Kidney tubule cell (primary cell): Measurements from ENCODE around the gene IRF4.

Source experiments
- DNase-seq: peaks from one replicate; pipeline ENCODE4 v3.0.0-alpha.2; 2018; ENCODE audit warnings: low spot score

Gene IRF4

GRCh38 chr6:398558-399078 lies 7.1 kb downstream of the IRF4 start:
- no peak for DNase-seq

DNA sequence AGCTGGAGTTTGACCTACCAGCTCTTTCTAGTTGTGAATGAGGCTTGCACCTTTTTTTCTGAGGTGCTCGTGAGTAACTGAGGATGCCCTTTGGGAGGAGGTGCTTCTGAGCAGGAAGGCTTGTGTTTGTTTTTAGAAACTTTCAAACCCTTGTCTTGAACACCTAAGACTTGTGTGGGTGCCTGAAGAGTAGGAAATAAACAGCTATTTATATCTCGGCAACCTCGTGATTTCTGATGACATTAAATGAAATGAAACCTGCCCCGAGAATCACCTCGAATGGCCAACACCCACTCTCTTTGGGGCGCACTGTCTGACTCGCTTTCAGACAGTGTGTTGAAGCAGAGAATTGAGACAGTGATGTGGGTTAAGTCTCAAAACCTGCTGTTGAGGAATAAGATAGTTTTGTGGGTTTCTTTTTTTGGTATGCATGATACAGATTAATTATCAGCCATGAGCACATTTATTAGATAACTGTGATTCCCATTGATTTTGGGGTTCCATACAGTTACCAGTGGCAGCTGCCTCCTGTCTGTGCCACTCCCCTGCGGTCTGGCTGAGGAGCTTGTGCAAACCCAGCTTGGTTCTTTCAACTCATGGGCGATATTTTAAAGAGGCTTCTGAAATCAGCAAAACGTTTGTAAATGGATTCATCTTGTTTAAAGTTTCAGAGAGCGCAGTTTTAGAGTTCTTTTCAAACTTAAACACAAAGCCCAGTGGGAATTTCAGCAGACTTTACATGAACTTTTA lies 8.4 kb downstream of the IRF4 start:
- no peak for DNase-seq

DNA sequence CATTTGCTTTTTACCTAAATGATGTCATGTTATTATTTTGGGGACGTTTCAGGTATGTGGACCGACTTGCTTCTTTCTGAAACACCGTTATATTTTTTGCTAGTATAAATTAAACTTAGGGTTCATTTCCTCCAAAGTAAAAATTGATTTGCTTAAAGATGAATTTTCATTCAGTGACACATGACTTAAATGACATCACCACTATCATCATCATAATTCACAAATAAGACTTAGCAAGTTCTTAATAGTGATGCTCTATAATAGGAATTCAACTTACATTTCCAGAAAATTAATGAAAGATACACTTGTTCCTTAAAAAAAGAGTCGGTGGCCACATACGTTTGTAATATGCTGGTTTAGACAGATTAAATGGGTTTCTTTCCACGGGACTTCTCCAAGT lies 9.3 kb downstream of the IRF4 start:
- no peak for DNase-seq

GRCh38 chr6:401239-401993 lies 9.9 kb downstream of the IRF4 start:
- DNase-seq, result no peak

GRCh38 chr6:401994-402640 lies 10.6 kb downstream of the IRF4 start:
- DNase-seq, result no peak

DNA sequence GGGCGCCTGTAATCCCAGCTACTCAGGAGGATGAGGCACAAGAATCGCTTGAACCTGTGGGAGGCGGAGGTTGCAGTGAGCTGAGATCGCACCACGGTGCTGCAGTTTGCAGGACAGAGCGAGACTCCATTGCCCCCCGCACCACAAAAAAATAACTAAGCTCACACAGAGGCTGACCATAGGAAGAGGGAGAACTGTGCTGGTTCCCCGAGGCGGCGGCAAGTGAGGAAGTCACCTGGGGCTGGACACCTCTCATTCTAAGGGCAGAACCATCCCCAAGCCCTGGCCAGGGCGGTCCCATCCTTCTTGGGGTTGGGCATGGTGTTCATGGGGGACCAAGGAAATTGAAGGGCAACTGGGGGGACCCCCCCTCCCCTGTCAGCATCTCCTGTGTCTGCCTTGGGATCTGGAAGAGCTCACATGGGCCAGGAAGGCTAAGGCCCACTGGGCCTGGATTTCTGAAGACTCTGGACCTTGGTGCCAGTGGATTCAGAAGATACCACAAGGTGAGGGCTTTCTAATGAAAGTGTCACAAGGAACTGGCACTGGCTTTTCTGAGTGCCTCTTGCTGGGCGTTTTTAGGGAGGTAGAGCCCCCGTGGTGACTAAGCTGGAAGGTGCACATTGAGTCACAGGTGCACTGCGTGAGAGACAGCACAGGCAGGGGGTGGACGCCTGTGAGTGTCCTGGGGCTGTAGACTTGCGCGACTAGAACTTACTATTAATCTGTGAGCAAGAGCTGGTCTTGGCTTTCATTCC lies 11.5 kb downstream of the IRF4 start:
- no peak for DNase-seq

GRCh38 chr6:403659-404655 lies 12.4 kb downstream of the IRF4 start:
- DNase-seq, result no peak

DNA sequence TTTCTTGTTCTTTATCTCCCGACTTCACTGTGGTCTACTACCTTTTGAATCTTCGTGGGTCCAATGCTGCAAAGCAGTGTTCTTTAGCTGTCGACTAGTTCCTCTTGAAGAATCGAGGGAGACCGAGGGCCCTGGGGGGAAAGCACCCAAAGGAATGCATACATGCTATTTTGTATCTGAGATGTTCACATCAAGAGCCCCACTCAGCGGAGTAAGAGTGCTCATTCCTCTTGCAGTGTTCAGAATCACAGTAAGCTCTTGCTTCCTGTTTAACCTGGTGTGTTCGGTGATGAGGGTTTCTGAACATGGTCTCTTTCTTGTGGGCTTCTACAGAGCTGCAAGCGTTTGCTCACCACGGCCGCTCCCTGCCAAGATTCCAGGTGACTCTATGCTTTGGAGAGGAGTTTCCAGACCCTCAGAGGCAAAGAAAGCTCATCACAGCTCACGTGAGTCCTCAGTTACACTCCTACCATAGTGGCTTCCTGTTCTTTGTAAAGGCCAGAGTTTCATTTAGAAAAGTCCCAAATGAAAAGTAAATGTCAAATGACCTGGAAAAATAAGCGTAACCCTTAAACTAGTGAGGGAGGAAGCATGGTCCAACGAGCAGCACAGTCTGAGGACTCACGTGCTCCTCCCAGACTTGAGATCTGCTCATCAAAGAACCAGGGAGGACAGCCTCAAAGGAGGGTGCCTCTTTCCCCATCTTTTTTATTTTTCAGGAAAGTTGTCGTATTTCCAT lies 13.3 kb downstream of the IRF4 start:
- no peak for DNase-seq

DNA sequence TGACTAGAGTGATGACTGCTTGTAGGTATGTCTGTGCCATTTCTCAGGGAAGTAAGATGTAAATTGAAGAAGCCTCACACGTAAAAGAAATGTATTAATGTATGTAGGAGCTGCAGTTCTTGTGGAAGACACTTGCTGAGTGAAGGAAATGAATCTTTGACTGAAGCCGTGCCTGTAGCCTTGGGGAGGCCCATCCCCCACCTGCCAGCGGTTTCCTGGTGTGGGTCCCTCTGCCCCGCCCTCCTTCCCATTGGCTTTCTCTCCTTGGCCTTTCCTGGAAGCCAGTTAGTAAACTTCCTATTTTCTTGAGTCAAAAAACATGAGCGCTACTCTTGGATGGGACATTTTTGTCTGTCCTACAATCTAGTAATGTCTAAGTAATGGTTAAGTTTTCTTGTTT lies 16.6 kb downstream of the IRF4 start:
- no peak for DNase-seq

DNA sequence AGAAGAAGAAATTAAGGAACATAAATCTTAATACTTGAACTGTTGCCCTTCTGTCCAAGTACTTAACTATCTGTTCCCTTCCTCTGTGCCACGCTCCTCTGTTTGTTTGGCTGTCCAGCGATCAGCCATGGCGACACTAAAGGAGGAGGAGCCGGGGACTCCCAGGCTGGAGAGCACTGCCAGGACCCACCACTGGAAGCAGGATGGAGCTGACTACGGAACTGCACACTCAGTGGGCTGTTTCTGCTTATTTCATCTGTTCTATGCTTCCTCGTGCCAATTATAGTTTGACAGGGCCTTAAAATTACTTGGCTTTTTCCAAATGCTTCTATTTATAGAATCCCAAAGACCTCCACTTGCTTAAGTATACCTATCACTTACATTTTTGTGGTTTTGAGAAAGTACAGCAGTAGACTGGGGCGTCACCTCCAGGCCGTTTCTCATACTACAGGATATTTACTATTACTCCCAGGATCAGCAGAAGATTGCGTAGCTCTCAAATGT lies 17.1 kb downstream of the IRF4 start:
- peak; percentile 56 for DNase-seq

GRCh38 chr6:409370-409972 lies 17.9 kb downstream of the IRF4 start:
- no peak for DNase-seq

DNA sequence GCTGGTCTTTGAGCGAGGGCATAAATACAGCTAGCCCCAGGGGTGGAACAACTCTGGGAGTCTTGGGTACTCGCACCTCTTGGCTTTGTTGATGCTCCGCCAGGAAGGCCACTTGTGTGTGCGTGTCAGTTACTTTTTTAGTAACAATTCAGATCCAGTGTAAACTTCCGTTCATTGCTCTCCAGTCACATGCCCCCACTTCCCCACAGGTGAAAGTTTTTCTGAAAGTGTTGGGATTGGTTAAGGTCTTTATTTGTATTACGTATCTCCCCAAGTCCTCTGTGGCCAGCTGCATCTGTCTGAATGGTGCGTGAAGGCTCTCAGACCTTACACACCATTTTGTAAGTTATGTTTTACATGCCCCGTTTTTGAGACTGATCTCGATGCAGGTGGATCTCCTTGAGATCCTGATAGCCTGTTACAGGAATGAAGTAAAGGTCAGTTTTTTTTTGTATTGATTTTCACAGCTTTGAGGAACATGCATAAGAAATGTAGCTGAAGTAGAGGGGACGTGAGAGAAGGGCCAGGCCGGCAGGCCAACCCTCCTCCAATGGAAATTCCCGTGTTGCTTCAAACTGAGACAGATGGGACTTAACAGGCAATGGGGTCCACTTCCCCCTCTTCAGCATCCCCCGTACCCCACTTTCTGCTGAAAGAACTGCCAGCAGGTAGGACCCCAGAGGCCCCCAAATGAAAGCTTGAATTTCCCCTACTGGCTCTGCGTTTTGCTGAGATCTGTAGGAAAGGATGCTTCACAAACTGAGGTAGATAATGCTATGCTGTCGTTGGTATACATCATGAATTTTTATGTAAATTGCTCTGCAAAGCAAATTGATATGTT lies 19.2 kb downstream of the IRF4 start:
- DNase-seq, result no peak

DNA sequence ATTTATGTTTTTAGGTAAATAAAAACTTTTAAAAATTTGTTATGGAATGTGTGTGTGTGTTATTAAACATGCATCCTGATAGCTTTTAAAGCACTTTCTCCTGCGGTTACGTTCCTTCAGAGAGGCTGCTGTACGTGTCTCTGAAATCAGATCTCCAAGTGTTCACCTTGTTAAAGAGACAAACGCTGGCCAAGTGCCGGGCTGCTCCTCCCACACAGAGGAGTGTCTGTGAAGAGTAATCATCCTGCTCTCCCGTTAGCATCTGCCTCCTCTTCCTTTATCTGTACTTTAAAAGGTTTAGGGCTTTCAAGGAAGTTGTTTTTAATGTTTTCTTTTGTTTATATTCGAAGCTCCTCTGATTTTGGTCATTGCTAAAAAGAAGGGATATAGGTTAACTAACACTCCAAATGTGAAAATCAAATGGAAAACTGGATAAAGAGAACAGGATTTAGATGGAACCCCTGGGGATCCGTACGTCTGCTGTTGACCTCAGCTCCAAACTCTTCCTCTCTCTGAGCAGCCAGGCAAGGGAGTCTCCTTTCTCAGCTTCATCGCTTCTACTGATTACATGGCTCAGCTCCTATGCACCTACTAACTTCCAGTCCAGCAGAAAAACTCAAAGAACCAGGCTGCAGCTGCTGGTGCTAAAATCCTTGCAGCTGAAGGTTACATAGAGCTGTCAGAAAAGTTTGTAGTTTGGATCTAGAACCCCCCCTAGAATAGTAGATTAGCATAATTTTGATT lies 20.0 kb downstream of the IRF4 start:
- no peak for DNase-seq

GRCh38 chr6:412146-412886 lies 20.8 kb downstream of the IRF4 start:
- no peak for DNase-seq

DNA sequence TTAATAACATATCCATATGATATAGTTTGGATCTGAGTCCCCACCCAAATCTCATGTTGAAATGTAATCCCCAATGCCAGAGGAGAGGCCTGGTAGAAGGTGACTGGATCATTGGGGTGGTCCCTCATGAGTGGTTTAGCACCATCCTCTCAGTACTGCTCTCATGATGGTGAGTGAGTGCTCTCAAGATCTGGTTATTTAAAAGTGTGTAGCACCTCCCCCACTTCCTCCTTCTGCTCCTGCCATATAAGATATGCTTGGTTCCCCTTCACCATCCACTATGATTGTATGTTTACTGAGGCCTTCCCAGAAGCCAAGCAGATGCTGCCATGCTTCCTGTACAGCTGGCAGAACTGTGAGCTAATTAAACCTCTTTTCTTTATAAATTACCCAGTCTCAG lies 22.9 kb downstream of the IRF4 start:
- no peak for DNase-seq

GRCh38 chr6:415087-415486 lies 23.5 kb downstream of the IRF4 start:
- DNase-seq, result no peak

GRCh38 chr6:421211-421610 lies 29.7 kb downstream of the IRF4 start:
- DNase-seq, result no peak
